ENCODE data around the gene ADRM1.

DNA sequence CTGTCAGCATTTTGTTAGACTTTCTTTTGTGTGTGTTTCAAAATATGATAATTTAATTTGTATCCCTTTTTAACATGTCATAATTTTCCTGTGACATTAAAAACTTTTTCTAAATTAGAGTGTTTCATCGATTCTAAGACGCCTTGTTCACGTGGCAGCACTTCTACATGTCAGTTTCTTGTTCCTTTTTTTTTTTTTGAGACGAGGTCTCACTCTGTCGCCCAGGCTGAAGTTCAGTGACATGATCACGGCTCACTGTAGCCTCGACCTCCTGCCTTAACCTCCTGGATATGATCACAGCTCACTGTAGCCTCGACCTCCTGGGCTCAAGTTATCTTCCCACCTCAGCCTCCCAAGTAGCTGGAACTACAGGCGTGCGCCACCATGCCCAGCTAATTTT, 27.6 kb upstream of the ADRM1 start:
- TF ChIP-seq, protein P1, sequence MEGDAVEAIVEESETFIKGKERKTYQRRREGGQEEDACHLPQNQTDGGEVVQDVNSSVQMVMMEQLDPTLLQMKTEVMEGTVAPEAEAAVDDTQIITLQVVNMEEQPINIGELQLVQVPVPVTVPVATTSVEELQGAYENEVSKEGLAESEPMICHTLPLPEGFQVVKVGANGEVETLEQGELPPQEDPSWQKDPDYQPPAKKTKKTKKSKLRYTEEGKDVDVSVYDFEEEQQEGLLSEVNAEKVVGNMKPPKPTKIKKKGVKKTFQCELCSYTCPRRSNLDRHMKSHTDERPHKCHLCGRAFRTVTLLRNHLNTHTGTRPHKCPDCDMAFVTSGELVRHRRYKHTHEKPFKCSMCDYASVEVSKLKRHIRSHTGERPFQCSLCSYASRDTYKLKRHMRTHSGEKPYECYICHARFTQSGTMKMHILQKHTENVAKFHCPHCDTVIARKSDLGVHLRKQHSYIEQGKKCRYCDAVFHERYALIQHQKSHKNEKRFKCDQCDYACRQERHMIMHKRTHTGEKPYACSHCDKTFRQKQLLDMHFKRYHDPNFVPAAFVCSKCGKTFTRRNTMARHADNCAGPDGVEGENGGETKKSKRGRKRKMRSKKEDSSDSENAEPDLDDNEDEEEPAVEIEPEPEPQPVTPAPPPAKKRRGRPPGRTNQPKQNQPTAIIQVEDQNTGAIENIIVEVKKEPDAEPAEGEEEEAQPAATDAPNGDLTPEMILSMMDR (IDR thresholded peaks at IDR 0.05): no peak
- TF ChIP-seq POLR2A (IDR thresholded peaks at IDR 0.05): no peak

Data from adrenal gland (tissue), 5 donors.